Measurements from ENCODE around the gene SLC22A3. TPM values are rescaled to one million over a fixed set of nuclear protein-coding genes. Genes with fewer than 3 reads are reported as not detected.

The SLC22A3 gene
- total RNA-seq, 3 donors from 2014 or later (not counting 1 experiment from before 2014, with no cell fraction given) = not detected

DNA sequence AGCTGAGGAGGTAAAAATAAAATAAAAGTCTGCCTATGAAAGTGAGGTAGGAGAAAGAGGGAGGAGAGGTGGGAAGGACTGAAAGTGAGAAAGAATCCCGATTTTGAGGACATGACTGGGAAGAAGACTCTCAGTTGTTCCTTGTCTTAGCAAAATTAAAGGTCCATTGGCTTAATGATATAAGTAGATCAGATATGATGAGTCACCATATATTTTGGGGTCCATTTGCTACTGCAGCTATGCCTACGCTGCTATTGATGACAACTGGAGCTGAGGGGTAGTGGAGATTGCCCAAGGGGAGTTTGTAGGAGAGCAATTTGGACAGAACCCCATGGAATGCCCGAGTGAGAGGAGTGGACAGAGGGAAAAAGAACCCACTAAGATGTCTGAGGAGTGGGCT lies 15.1 kb upstream of the SLC22A3 start:
- intact Hi-C loops (cut with micrococcal nuclease) = no loop called here
- Mint-ChIP-seq H3K27ac (no peak overlapping the region), H3K36me3 (no peaks in the 10 kb centered on the region), H3K27me3 (ENCODE audit: low read depth in 2 of 2) (peaks cover 37 to 60% of the 10 kb centered on the region in 2 donors), H3K4me1 (peaks cover 0 to 6% of the 10 kb centered on the region in 2 donors), H3K4me3 (no peak overlapping the region), H3K9me3 (no peaks in the 10 kb centered on the region)
- Histone ChIP-seq H3K4me1 (ENCODE audit: control insufficient read depth, insufficient read depth, low read length) (no peaks in the 10 kb centered on the region), H3K27ac (ENCODE audit: low read length) (no peak overlapping the region), H3K4me3 (ENCODE audit: low read length) (no peak overlapping the region), H3K27me3 (ENCODE audit: control insufficient read depth, insufficient read depth, low read length) (peaks cover 3% of the 10 kb centered on the region), H3K36me3 (ENCODE audit: control insufficient read depth, insufficient read depth, low read length) (no peaks in the 10 kb centered on the region), H3K9me3 (ENCODE audit: control insufficient read depth, insufficient read depth, low read length) (no peaks in the 10 kb centered on the region)
- TF ChIP-seq, protein P1, sequence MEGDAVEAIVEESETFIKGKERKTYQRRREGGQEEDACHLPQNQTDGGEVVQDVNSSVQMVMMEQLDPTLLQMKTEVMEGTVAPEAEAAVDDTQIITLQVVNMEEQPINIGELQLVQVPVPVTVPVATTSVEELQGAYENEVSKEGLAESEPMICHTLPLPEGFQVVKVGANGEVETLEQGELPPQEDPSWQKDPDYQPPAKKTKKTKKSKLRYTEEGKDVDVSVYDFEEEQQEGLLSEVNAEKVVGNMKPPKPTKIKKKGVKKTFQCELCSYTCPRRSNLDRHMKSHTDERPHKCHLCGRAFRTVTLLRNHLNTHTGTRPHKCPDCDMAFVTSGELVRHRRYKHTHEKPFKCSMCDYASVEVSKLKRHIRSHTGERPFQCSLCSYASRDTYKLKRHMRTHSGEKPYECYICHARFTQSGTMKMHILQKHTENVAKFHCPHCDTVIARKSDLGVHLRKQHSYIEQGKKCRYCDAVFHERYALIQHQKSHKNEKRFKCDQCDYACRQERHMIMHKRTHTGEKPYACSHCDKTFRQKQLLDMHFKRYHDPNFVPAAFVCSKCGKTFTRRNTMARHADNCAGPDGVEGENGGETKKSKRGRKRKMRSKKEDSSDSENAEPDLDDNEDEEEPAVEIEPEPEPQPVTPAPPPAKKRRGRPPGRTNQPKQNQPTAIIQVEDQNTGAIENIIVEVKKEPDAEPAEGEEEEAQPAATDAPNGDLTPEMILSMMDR (IDR thresholded peaks at IDR 0.05) = no peak
- DNase-seq (no peak), ATAC-seq (no peak)
- 68% methylated on average over 3 of the region's 3 CpGs for WGBS (ENCODE audit: insufficient coverage)

DNA sequence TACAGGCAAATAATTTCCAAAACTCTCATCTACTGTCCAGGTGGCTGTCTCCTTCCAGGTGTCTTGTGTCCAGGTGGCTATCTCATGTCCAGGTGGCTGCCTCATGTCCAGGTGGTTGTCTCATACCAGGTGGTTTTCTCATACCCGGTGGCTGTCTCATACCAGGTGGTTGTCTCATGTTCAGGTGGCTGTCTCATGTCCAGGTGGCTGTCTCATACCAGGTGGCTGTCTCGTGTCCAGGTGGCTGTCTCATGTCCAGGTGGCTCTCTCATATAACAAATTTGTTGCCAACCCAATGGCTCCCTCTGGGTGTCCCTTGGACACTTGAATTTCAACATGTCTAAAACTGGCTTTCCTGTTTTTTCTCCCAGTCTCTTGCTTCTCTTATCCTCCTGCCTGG lies 14.3 kb upstream of the SLC22A3 start:
- Histone ChIP-seq H3K27me3 (ENCODE audit: control insufficient read depth, insufficient read depth, low read length) (peaks cover 3% of the 10 kb centered on the region), H3K27ac (ENCODE audit: low read length) (no peak overlapping the region), H3K4me3 (ENCODE audit: low read length) (no peak overlapping the region), H3K36me3 (ENCODE audit: control insufficient read depth, insufficient read depth, low read length) (no peaks in the 10 kb centered on the region), H3K9me3 (ENCODE audit: control insufficient read depth, insufficient read depth, low read length) (no peaks in the 10 kb centered on the region), H3K4me1 (ENCODE audit: control insufficient read depth, insufficient read depth, low read length) (no peaks in the 10 kb centered on the region)
- ATAC-seq (no peak), DNase-seq (no peak)
- Mint-ChIP-seq H3K27ac (no peak overlapping the region), H3K36me3 (no peaks in the 10 kb centered on the region), H3K4me1 (peaks cover 0 to 6% of the 10 kb centered on the region in 2 donors), H3K4me3 (no peak overlapping the region), H3K27me3 (ENCODE audit: low read depth in 2 of 2) (peaks cover 32 to 53% of the 10 kb centered on the region in 2 donors), H3K9me3 (no peaks in the 10 kb centered on the region)
- 80% methylated on average over 2 of the region's 2 CpGs for WGBS (ENCODE audit: insufficient coverage)
- TF ChIP-seq, protein P1 (IDR thresholded peaks at IDR 0.05) = no peak
- intact Hi-C loops (cut with micrococcal nuclease) = no loop called here

DNA sequence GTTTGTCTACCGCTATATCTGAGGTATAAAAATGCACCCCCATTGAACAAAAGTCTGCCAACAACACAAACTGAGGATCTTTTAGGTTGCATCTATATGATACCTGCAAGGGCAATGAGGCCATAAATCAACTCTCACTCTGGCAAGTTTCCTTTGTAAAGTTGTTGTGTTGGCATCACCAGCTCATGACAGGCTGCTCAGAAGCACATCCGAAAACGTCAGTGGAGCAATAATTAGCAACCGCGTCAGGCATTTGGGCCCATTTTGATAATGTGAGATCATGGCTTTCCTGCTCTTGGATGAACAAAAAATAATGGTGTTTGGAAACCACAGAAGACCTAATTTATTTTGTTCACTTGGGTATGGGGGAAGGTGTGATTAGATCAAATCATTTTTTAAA lies 12.0 kb upstream of the SLC22A3 start:
- peaks cover 3% of the 10 kb centered on the region for H3K27me3 ChIP-seq (ENCODE audit: control insufficient read depth, insufficient read depth, low read length)
- H3K9me3 Mint-ChIP-seq = no peaks in the 10 kb centered on the region
- 94% methylated on average over 5 of the region's 5 CpGs for WGBS (ENCODE audit: insufficient coverage)
- ATAC-seq (no peak), DNase-seq (no peak)
- H3K27ac Mint-ChIP-seq = no peak overlapping the region
- H3K27me3 Mint-ChIP-seq (ENCODE audit: low read depth in 2 of 2) = peaks cover 35 to 47% of the 10 kb centered on the region in 2 donors
- H3K4me1 Mint-ChIP-seq = peaks cover 0 to 6% of the 10 kb centered on the region in 2 donors
- H3K4me1 ChIP-seq (ENCODE audit: control insufficient read depth, insufficient read depth, low read length) = no peaks in the 10 kb centered on the region
- H3K27ac ChIP-seq (ENCODE audit: low read length) = no peak overlapping the region
- H3K36me3 ChIP-seq (ENCODE audit: control insufficient read depth, insufficient read depth, low read length) = no peaks in the 10 kb centered on the region
- no peaks in the 10 kb centered on the region for H3K9me3 ChIP-seq (ENCODE audit: control insufficient read depth, insufficient read depth, low read length)
- intact Hi-C loops (cut with micrococcal nuclease) = no loop called here
- H3K4me3 ChIP-seq (ENCODE audit: low read length) = no peak overlapping the region
- no peak overlapping the region for H3K4me3 Mint-ChIP-seq
- H3K36me3 Mint-ChIP-seq = no peaks in the 10 kb centered on the region
- TF ChIP-seq, protein P1 (IDR thresholded peaks at IDR 0.05) = no peak

DNA sequence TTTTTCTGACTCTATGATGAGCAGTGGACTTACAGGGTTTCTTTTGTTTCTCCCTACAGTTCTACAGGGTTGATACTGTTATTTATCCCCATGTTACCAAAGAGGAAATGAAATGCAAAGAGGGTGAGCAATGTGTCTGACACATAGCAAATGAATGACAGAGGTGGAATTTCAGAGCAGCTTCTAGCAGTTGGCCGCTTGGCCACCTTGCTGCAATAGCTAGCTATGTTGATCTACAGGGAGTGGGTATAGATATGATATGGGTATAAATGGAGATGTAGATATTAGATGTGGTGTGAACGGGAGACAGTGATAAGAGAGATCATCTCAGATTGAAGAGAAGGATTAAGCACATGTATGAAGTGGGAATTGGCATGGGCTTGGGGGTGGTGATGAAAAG lies 10.9 kb upstream of the SLC22A3 start:
- Histone ChIP-seq H3K4me3 (ENCODE audit: low read length) (no peak overlapping the region), H3K27me3 (ENCODE audit: control insufficient read depth, insufficient read depth, low read length) (peaks cover 3% of the 10 kb centered on the region), H3K36me3 (ENCODE audit: control insufficient read depth, insufficient read depth, low read length) (no peaks in the 10 kb centered on the region), H3K9me3 (ENCODE audit: control insufficient read depth, insufficient read depth, low read length) (no peaks in the 10 kb centered on the region), H3K27ac (ENCODE audit: low read length) (no peak overlapping the region), H3K4me1 (ENCODE audit: control insufficient read depth, insufficient read depth, low read length) (no peaks in the 10 kb centered on the region)
- Mint-ChIP-seq H3K36me3 (no peaks in the 10 kb centered on the region), H3K4me1 (peaks cover 0 to 6% of the 10 kb centered on the region in 2 donors), H3K27ac (no peak overlapping the region), H3K9me3 (no peaks in the 10 kb centered on the region), H3K4me3 (no peak overlapping the region), H3K27me3 (ENCODE audit: low read depth in 2 of 2) (peaks cover 29 to 37% of the 10 kb centered on the region in 2 donors)
- DNase-seq = no peak
- no peak for ATAC-seq
- 89% methylated on average over 2 of the region's 2 CpGs for WGBS (ENCODE audit: insufficient coverage)
- intact Hi-C loops (cut with micrococcal nuclease) = no loop called here
- TF ChIP-seq, protein P1 (IDR thresholded peaks at IDR 0.05) = no peak
